Glutamatergic neuron (in vitro differentiated cells): ENCODE measurements around the gene G2E3. TPM values are rescaled to one million over a fixed set of nuclear protein-coding genes. Genes with fewer than 3 reads are reported as not detected.

Experiments used
- DNase-seq: peaks from one replicate; pipeline ENCODE4 v3.0.0; 2022
- H3K27ac Mint-ChIP-seq: one replicate; pipeline ENCODE4 v1.8.0; 2020; ENCODE audit warnings: mild to moderate bottlenecking, mixed read lengths, inconsistent platforms; ENCODE audit not compliant: unreplicated experiment
- H3K27me3 Mint-ChIP-seq: one replicate; pipeline ENCODE4 v1.8.0; 2020; ENCODE audit warnings: mild to moderate bottlenecking, moderate library complexity, mixed read lengths, inconsistent platforms; ENCODE audit not compliant: unreplicated experiment
- H3K36me3 Mint-ChIP-seq: one replicate; pipeline ENCODE4 v1.8.0; 2020; ENCODE audit warnings: mild to moderate bottlenecking, mixed read lengths, inconsistent platforms; ENCODE audit not compliant: unreplicated experiment
- H3K4me1 Mint-ChIP-seq: one replicate; pipeline ENCODE4 v1.8.0; 2020; ENCODE audit warnings: mild to moderate bottlenecking, low read depth, mixed read lengths, inconsistent platforms; ENCODE audit not compliant: unreplicated experiment
- H3K4me3 Mint-ChIP-seq: one replicate; pipeline ENCODE4 v1.8.0; 2020; ENCODE audit warnings: mild to moderate bottlenecking, mixed read lengths, inconsistent platforms; ENCODE audit not compliant: unreplicated experiment
- H3K9me3 Mint-ChIP-seq: one replicate; pipeline ENCODE4 v1.8.0; 2020; ENCODE audit warnings: mild to moderate bottlenecking, moderate library complexity, mixed read lengths, inconsistent platforms; ENCODE audit not compliant: unreplicated experiment
- total RNA-seq: library from RNA; stranded (reverse); fragmentation: NEBNext Ultra II Directional; extraction: Animal tissue kit (Norgen Biotek cat#: 25700); gene quantifications from one replicate; pipeline ENCODE4 v1.2.1, GENCODE V29; 2021; ENCODE audit not compliant: unreplicated experiment
- TF ChIP-seq, protein P1 (sequence below): fragments of 200-600 bp; sonication (generic); IDR thresholded peaks from one replicate; pipeline ENCODE4 v1.5.0; 2021; ENCODE audit not compliant: partially characterized antibody, unreplicated experiment

Gene G2E3
- total RNA-seq, 1 donor from 2014 or later, result 31.4 TPM

GRCh38 chr14:30547388-30548048 lies 11.4 kb upstream of the G2E3 start:
- H3K27me3 Mint-ChIP-seq, result no peaks in the 10 kb centered on the region
- DNase-seq, result no peak
- H3K27ac Mint-ChIP-seq, result no peak overlapping the region
- TF ChIP-seq, protein P1, sequence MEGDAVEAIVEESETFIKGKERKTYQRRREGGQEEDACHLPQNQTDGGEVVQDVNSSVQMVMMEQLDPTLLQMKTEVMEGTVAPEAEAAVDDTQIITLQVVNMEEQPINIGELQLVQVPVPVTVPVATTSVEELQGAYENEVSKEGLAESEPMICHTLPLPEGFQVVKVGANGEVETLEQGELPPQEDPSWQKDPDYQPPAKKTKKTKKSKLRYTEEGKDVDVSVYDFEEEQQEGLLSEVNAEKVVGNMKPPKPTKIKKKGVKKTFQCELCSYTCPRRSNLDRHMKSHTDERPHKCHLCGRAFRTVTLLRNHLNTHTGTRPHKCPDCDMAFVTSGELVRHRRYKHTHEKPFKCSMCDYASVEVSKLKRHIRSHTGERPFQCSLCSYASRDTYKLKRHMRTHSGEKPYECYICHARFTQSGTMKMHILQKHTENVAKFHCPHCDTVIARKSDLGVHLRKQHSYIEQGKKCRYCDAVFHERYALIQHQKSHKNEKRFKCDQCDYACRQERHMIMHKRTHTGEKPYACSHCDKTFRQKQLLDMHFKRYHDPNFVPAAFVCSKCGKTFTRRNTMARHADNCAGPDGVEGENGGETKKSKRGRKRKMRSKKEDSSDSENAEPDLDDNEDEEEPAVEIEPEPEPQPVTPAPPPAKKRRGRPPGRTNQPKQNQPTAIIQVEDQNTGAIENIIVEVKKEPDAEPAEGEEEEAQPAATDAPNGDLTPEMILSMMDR, result no peak
- H3K9me3 Mint-ChIP-seq, result peaks cover 1% of the 10 kb centered on the region
- no peaks in the 10 kb centered on the region for H3K4me1 Mint-ChIP-seq
- H3K4me3 Mint-ChIP-seq, result no peak overlapping the region
- H3K36me3 Mint-ChIP-seq, result peaks cover 7% of the 10 kb centered on the region

DNA sequence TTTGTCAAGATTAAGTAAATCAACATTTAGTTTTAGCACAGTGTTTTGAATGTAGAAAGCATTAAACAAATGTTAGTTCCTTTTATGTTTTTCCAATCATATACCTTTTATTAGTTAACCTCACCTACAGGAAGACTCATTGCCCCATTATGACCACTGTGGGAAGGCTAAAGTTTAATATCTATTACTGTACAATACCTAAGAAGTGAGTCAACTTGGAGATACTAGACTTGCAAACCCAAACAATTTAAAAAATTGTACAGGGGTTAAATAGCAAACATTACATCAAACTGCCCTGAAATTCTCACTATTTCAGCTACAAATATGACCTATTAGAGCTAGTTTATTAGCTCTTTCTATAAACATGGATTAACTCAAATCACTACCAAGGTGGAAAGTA lies 8.6 kb upstream of the G2E3 start:
- H3K4me1 Mint-ChIP-seq, result no peaks in the 10 kb centered on the region
- peaks cover 7% of the 10 kb centered on the region for H3K36me3 Mint-ChIP-seq
- H3K27ac Mint-ChIP-seq, result no peak overlapping the region
- no peaks in the 10 kb centered on the region for H3K27me3 Mint-ChIP-seq
- DNase-seq, result no peak
- H3K4me3 Mint-ChIP-seq, result no peak overlapping the region
- peaks cover 1% of the 10 kb centered on the region for H3K9me3 Mint-ChIP-seq
- TF ChIP-seq, protein P1, result no peak

- H3K36me3 Mint-ChIP-seq, result peaks cover 7% of the 10 kb centered on the region
- TF ChIP-seq, protein P1, result no peak
- H3K4me3 Mint-ChIP-seq, result no peak overlapping the region
- no peak for DNase-seq
- H3K4me1 Mint-ChIP-seq, result peaks cover 2% of the 10 kb centered on the region
- no peak overlapping the region for H3K27ac Mint-ChIP-seq
- no peaks in the 10 kb centered on the region for H3K9me3 Mint-ChIP-seq
- no peaks in the 10 kb centered on the region for H3K27me3 Mint-ChIP-seq
Measured at GRCh38 chr14:30551460-30551859, 7.5 kb upstream of the G2E3 start.

DNA sequence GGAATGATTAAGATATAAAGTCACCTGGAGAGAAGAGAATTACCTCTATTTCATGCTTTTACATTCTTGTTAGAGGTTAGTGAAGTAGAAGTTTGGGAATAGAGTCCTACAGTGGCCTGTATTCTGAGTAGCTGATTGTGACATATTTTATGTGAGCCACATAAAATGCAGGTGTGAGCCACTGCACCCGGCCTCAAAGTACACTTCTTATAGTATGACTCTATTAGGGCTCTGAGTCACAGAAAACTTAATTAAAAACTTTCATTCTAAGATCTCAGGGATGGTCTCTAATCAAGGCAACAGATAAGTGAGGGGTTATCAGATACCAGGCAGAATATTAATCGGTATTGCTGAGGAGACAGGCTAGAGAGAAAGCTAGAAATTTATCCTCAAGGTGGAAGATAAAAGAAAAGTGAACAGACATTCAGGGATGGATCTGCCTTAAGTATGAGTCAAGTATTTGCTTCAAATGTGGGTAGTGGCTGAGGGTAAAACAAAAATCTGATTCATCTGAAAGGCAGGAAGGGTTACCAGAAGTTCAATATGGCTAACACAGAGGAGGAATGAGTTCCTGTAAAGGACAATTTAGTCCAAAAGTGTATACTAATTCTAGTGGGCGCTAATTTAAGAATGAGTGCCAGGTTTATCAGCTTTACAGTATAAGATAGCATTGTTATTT lies 5.5 kb upstream of the G2E3 start:
- no peak for DNase-seq
- H3K4me1 Mint-ChIP-seq, result peaks cover 6% of the 10 kb centered on the region
- H3K27ac Mint-ChIP-seq, result no peak overlapping the region
- peaks cover under 1% of the 10 kb centered on the region for H3K36me3 Mint-ChIP-seq
- H3K4me3 Mint-ChIP-seq, result no peak overlapping the region
- no peaks in the 10 kb centered on the region for H3K27me3 Mint-ChIP-seq
- H3K9me3 Mint-ChIP-seq, result no peaks in the 10 kb centered on the region
- TF ChIP-seq, protein P1, result no peak

DNA sequence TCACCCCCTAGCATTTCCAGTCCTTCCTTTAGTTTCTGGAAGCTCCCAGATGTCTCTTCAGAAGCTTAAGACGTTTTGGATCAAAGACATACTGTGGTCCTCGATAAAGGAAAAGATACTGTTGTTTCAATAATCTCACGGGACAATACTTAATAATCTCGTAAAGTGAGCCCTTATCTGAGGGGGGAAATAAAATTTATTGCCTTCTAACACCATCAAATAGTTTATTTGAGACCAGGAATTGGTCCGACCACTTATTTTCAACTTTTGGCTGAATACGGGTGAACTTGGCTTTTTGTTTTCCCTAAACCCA lies 640 bp upstream of the G2E3 start:
- TF ChIP-seq, protein P1, result no peak
- H3K4me1 Mint-ChIP-seq, result peaks cover 12% of the 10 kb centered on the region
- H3K27me3 Mint-ChIP-seq, result peaks cover 2% of the 10 kb centered on the region
- no peak for DNase-seq
- peak overlapping the region; percentile 89 for H3K27ac Mint-ChIP-seq
- H3K9me3 Mint-ChIP-seq, result no peaks in the 10 kb centered on the region
- no peaks in the 10 kb centered on the region for H3K36me3 Mint-ChIP-seq
- H3K4me3 Mint-ChIP-seq, result peak overlapping the region; percentile 99
